NCI-H1930 (cell line): ENCODE results near the gene ZNF432.
"Not testable (repeated sequence)": the region's sequence is repeated elsewhere in the genome, so short reads cannot be mapped to it uniquely, and the experiment has no call there.

Experiments
- DNase-seq, 2 experiments: peaks; one replicate each; lab custom pipeline; 2025; lab: John Stamatoyannopoulos, UW

Gene ZNF432

DNA sequence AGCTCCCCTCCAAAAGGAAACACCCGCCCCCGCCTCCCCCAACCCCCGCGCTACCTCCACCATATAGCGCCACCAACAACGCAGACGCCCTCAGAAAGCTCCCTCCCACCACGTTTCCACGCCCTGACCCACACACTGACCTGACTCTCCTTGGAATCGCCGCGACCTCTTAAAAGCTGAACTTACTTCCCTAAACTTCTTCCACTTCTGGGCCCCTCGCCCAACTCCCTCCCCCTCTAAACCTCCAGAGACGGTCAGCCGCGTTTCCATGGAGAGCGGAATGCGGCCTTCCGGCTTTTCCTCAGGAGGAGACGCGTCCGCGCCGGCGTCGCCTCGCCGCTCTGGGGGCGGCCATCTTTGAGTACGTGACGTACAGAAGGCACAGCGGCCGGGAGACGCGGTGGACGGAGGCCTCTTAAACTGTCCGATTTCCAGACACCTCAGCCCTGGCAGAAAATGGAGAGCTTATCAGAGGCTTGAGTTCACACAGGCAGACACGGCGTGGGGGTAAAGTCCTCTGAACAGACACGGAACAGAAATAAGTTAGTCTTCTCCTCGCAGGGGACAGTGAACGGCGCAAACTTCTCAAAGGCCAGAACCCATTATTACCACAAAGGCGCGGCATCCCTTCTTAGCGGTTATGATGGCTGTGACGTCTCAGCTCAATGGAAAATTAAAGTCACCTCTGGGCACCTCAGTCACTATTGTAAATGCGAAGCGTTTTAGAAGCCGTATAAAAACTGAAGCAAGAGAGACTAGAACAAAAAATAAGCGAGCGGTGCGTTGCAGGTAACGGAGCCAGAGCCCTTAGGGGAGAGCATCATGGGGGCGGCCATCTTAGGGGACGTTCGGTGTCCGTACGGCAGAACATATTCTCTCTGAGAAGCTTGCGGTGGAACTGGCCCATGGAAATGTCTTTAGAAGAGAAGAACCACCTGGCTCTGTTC, at the start of gene ZNF432:
TSS of gene ZNF432 (minus strand) at position 284 of the 947 bp plus-strand sequence. CDS start 1,970 bp downstream, outside the sequence.
- peak; percentile 91 to 94 for DNase-seq

DNA sequence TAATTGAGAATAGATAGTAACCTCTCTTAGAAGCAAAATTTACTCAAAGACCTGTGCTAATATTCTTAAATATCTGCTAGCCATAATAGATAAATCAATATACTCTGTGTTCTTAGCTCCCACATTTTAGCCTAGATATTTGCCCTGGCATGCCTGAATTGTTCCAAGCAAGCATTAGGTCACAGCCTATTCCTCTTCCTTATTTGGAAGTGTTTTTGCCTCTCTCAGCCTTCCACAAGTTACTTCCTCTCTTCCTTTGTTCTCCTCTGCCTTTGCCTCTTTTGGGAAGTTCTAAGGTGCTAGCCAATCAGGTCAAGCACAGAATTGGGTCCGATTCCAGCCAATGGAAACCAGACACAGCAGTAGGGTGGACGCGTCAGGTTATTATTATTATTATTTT, 47.8 kb upstream of the ZNF432 start:
- not testable (repeated sequence) for DNase-seq

DNA sequence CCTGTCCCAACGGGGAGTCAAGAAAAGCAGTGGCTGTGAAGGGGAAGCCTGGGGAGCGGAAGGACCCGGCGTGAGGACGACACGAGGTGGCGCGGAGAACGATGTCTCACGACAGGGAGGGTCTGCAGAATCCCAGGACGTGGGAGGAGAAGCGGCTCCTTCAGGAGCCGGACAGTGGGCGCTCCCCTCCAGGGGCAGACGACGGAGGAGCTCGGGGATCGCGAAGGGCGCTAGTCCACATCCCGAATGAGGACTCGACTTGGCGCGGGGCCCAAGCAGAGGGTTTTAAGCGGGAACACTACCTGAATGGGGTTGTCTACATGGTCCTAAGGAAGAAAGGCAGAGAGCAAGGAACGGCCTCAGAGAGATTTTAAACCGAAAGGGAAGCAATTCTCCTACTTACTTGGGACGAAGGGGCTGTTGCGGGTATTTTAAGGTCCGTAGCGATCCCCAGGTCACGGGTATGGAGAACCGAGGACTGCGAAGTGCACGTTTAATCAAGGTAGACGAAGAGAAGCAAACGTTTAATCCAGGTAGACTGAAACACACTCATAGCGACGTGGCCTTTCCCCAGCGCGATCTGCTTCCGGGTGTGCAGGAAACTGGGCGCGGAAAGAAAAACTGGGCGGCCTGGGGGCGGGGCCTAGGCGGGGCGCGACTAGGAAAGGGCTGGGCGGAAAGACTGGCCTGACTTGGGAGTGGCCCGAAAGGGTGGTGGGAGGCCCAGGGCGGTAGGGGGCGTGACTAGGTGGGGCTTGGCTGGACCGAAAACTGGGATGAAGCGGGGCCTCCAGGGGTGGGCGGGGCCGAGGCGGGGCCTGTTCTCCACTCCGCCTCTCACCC, 46.8 kb upstream of the ZNF432 start, which contains the start of gene ZNF841:
TSS of gene ZNF841 (minus strand) at position 594 of the 843 bp plus-strand sequence. CDS start 10,964 bp downstream, outside the sequence.
- DNase-seq = peak; percentile 88 to 91

DNA sequence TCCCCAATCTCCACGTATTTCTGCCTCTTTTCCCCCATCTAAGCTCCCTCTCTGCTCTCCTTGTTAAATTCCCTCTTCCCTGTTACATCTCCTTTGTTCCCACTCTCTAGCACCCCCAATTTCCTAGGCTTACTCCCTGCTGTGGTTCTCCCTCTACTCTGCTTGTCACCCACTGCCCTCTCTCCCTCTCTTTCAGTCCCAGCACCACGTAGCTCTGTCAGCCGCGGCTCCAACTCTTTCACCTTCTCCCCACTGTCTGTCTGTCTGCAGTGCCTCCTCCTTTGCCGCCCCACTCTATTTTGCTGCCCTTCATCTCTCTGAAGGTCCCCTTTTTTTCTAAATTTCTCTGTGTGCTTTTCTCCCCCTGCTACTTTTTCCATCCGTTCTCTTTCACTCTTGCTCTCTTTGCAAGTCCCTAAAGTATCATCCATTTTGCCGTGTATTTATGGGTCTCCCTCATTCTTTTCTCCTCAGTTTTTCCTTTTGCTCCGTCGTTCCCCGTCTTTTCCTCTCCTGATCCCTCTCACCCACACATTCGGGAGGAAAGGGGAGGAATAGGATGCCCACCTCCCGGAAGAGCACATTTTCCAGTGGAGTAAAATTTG, 46.0 kb upstream of the ZNF432 start:
- no peak for DNase-seq

DNA sequence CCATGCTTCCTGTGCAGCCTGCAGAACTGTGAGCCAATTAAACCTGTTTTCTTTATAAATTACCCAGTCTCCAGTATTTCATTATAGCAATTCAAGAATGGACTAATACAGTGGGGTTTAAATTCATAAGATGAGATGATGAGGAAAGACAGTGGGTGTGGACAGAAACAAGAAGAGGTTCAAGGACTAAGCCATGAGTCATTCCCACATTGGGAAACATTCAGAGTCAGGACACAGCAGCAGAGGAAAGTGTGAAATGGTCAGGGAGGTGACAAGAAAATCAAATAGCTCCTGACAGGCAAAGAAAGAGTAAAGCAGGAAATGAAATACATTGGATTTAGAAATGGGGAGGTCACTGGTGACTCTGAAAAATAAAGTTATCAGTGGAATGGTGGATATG, 37.8 kb upstream of the ZNF432 start:
- DNase-seq = no peak

DNA sequence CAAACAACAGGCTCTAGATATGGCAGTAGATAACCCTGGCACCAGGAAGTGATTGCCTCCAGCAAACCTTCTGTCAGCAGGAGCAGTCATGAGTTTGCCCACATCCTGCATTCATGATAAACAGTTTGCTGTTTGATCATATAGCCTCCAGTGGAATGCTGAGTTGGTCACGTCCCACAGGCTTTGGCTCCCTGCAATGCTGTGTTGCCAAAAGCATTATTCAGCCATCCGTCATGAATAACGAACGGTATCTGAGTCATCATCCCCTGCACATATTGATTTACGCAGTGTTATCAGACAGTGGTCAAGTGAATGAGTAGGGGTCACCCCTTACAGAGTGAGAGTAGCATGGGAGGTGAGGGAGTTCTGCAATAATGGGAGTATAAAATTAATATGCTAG, 21.9 kb upstream of the ZNF432 start:
- no peak for DNase-seq

DNA sequence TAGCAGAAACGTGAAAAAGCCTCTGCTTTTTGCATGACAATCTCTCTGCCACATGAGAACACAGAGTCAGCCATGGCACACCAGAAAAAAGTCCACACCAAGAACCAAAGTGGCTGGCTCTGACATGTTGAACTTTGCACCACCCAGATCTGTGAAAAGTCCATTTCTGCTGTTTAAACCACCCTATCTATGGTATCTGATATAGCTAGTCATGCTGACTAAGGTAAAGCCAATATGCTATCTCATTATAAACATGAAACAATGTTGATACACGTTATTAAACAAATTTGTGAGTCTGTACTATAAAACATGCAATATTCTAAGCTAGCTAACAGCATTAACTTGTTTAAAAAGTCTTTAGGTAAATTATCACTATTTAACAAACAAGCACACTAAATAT, 21.0 kb upstream of the ZNF432 start:
- DNase-seq = no peak

DNA sequence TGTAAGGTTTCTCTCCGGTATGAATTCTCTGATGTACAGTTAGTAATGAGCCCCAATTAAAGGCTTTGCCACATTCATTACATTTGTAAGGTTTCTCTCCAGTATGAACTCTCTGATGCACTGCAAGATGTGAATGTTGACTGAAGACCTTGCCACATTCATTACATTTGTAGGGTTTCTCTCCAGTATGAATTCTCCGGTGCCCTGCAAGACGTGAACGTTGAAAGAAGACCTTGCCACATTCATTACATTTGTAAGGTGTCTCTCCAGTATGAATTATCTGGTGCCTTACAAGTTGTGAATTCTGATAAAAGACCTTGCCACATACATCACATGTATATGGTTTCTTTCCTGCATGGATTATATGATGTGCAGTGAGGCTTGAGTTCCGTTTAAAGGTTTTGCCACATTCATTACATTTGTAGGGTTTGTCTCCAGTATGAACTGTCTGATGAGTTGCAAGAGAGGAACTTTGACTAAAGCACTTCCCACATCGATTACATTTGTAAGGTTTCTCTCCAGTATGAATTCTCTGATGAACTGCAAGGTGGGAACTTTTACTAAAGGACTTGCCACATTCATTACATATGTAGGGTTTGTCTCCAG, 17.7 kb upstream of the ZNF432 start:
- no peak for DNase-seq

DNA sequence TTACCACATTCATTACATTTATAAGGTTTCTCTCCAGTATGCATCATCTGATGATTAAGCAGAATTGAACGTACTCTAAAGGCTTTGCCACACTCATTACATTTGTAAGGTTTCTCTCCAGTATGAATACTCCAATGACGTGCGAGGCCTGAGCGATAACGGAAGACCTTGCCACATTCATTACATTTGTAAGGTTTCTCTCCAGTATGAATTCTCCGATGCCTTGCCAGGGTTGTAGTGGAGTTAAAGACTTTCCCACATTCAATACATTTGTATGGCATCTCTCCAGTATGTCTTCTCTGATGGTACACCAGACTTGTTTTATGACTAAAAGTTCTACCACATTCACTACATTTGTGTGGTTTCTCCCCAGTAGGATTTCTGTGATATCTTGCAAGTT, 16.8 kb upstream of the ZNF432 start:
- no peak for DNase-seq

DNA sequence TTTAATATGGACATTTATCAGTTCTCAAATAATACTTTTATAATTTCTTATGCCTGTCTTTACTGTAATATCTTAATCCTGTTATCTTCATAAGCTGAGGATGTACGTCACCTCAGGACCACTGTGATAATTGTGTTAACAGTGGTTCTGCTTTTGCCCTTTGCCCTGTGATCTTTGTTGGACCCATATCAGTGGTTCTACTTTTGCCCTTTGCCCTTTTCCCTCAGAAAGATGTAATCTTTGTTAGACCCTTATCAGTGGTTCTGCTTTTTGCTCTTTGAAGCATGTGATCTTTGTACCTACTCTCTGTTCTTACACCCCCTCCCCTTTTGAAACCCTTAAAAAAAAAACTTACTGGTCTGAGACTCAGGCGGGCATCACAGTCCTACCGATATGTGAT, 7.8 kb upstream of the ZNF432 start:
- not testable (repeated sequence) for DNase-seq

DNA sequence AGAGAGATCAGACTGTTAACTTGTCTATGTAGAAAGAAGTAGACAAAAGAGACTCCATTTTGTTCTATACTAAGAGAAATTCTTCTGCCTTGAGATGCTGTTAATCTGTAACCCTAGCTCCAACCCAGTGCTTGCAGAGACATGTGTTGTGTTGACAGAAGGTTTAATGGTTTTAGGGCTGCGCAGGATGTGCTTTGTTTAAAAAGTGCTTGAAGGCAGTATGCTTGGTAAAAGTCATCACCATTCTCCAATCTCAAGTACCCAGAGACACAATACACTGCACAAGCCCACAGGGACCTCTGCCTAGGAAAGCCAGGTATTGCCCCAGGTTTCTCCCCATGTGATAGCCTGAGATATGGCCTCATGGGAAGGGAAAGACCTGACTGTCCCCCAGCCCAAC, 3.1 kb upstream of the ZNF432 start:
- DNase-seq = not testable (repeated sequence)

DNA sequence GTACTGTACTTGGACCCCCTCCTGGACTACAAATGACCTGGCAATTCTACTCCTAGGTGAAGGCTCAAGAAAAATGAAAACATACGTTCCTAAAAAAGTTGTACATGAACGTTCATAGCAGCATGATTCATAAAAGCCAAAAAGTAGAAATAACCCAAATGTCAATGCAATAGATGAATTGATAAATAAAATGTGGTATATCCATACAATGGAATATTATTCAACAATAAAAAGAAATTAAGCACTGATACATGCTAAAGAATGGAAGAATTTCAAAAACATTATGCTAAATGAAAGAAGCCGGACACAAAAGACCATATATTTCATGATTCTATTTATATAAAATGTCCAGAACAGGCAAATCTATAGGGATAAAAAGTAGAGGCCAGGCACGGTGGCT, 9.5 kb downstream of the ZNF432 start:
- DNase-seq = no peak

DNA sequence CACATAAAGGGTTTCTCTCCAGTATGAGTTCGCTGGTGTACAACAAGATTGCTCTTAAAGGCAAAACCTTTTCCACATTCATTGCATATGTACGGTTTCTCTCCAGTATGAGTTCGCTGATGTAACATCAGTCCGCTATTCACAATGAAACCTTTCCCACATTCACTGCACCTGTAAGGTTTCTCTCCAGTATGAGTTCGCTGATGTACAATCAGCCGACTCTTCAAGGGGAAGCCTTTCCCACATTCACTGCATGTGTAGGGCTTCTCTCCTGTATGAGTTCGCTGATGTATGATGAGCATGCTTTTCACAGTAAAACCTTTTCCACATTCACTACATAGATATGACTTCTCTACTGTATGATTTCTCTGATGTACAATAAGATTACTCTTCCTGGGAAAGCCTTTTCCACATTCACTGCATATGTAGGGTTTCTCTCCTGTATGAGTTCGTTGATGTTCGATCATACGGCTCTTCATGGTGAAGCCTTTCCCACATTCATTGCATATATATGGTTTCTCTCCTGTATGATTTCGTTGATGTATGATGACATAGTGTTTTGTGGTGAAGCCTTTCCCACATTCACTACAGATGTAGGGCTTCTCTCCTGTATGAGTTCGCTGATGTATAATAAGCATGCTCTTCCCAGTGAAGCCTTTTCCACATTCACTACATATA, 14.4 kb downstream of the ZNF432 start:
- DNase-seq = no peak

DNA sequence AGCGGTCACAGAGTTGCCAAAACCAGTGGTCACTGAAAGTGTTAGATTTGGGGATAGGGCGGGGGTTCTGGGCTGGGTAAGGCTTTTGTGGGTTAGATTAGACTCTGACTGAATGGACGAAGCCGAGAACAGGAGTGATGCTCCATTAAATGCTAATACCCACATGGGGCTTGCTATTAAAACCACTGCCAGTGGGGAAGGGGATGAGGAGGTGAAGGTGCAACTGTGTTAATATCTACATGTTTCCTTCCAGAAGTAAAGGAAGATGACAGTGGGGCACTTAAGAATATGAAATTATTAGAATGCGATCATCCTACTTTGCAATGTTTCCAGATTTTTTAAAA, 19.9 kb downstream of the ZNF432 start:
- no peak for DNase-seq

DNA sequence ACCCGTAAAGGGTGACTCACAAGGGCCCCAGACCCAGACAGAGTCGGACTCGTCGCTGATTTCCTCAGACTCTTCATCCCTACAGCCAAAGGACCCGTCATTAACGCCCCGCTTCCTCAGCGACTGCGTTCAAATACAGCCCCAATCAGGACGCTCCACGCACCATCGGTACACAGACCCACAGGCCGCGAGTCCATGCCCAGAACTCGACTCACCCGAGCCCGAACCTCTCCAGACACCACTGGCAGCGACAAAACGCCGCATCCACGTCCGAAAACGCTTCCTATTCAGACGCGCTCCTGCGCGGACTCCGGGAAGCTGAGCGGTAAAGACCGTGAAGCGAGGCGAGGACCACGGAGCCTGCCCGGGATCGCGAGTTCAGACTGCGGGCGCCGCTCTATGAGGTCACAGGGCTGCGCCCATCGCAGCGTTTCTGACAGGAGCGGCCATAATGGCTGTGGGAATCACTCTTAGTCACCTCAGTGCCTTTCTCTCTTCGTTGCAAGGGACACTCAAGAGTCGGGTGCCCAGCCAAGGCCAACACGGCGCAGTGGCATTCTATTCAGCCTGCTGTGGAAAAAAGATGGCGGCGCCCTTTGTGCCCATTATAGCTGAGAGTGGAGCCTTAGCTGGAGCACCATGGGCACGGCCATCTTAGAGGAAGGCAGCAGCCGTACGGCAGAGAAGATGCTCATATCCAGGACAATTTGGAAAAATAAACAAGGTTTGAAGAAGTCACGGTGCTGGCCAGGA, 20.4 kb downstream of the ZNF432 start, which contains the start of gene ZNF614:
TSS of gene ZNF614 (minus strand) at position 353 of the 753 bp plus-strand sequence. CDS start 2,634 bp downstream, outside the sequence.
- peak; percentile 79 to 83 for DNase-seq

DNA sequence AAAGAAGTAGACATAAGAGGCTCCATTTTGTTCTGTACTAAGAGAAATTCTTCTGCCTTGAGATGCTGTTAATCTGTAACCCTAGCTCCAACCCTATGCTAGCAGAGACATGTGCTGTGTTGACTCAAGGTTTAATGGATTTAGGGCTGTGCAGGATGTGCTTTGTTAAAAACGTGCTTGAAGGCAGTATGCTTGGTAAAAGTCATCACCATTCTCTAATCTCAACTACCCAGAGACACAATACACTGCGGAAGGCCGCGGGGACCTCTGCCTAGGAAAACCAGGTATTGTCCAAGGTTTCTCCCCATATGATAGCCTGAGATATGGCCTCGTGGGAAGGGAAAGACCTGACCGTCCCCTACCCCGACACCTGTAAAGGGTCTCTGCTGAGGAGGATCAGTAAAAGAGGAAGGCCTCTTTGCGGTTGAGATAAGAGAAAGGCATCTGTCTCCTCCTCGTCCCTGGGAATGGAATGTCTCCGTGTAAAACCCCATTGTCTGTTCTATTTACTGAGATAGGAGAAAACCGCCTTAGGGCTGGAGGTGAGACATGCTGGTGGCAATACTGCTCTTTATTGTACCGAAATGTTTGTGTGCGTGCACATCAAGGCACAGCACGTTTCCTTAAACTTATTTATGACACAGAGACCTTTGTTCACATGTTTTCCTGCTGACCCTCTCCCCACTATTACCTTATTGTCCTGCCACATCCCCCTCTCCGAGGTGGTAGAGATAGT, 22.2 kb downstream of the ZNF432 start:
- DNase-seq = not testable (repeated sequence)

DNA sequence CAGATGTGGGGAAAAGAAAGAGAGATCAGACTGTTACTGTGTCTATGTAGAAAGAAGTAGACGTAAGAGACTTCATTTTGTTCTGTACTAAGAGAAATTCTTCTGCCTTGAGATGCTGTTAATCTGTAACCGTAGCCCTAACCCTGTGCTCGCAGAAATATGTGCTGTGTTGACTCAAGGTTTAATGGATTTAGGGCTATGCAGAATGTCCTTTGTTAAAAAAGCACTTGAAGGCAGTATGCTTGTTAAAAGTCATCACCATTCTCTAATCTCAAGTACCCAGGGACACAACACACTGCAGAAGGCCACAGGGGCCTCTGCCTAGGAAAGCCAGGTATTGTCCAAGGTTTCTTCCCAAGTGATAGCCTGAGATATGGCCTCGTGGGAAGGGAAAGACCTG, 24.2 kb downstream of the ZNF432 start:
- not testable (repeated sequence) for DNase-seq

DNA sequence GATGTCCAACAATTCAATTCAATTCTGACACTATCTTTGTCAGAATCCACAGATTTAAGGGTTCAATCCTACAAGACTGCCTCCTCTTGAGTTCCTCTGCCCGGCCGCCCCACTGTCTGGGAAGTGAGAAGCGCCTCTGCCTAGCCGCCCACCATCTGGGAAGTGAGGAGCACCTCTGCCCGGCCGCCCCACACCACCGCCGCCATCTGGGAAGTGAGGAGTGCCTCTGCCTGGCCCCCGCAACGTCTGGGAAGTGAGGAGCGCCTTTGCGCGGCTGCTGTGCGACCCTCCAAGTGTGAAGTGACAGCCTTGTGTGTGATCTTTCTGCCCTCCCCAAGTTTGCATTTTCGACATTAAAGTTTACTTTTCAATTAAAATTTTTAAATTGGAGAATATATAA, 26.4 kb downstream of the ZNF432 start:
- DNase-seq = no peak

DNA sequence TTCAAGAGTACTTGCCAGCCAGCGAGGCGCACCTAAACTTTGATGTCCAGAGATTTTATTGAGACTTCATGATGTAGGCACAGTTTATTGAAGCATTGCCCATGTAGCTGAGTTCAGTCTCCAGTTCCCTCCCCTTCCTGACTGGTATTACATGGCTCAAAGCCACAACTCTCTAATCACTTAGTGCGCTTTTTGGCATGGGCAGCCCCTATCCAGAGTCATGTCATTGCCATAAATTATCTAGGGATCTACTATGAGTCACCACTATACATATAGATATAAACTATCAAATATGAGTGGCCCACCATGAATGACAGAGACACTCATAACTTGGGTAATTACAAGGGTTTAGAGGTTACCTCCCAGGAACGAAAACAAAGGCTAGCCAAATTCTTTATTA, 28.1 kb downstream of the ZNF432 start:
- no peak for DNase-seq

DNA sequence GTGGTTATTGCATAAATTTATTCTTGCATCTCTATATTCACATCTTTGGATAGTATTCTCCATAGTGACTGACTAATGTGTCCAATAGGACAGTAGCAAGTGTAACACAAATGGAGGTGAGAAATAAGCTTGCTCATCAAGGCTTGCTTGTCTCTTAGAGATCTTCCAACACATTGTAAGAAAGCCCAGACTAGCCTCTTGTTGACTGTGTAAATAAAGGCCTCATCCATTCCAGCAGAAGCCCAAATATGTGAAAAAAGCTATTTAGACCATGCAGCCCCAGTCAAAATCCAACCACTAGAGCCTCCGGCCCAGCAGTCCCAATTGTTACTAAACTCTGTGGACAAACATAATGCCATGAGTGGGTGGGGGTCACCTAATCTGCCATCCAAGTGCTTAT, 38.0 kb downstream of the ZNF432 start:
- no peak for DNase-seq
